ENCODE measurements around the gene SEMA5B. TPM values are rescaled to one million over a fixed set of nuclear protein-coding genes. Genes with fewer than 3 reads are reported as not detected.

SEMA5B gene
- total RNA-seq, 1 donor from 2014 or later = not detected

- DNase-seq = no peak
Observed at GRCh38 chr3:122973893-122974615, 53.5 kb downstream of the SEMA5B start.

GRCh38 chr3:122972141-122972540, 55.4 kb downstream of the SEMA5B start:
- no peak for DNase-seq

GRCh38 chr3:122969585-122970469, 57.7 kb downstream of the SEMA5B start:
- DNase-seq = no peak

- DNase-seq = no peak
Observed at GRCh38 chr3:122967765-122968164, 59.8 kb downstream of the SEMA5B start.

GRCh38 chr3:122967356-122967755, 60.2 kb downstream of the SEMA5B start:
- no peak for DNase-seq

DNA sequence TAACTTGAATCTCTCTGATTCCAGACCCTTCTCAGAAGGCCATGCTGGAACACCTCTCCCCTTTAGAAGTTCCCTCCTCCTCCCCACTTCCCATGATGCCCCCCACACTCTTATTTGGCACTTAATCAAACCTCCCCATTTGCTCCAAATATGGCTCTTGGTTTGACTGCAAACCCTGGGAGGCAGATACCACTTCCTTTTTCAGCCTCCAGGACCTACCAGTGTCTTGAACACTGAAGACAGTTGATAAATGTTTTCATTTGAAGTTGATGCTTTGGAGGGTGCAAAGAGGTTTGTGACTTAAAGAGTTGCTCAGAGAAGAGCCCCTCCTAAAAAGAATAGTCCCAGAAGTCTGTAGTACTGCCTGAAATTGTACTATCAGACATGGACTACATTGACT, 61.5 kb downstream of the SEMA5B start:
- DNase-seq = no peak

GRCh38 chr3:122964811-122965210, 62.8 kb downstream of the SEMA5B start:
- DNase-seq = no peak

DNA sequence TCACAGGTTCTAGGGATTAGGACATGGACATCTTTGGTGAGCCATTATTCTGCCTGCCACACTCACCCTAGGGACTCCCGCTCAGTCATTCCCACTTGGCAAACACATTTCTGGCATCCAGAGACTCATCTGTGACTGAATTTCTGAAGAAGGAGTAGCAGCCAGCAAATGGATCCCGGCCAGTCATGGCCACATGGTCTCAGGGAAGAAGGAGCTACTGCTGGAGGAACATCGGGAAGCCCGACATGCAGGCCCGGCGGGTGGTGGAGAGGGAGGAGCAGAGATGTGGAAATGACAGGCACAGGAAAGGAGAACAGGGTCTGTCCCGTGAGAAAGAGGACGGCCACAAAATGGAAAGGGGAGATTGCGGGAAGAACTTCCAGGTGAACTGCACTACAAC, 65.4 kb downstream of the SEMA5B start:
- no peak for DNase-seq

DNA sequence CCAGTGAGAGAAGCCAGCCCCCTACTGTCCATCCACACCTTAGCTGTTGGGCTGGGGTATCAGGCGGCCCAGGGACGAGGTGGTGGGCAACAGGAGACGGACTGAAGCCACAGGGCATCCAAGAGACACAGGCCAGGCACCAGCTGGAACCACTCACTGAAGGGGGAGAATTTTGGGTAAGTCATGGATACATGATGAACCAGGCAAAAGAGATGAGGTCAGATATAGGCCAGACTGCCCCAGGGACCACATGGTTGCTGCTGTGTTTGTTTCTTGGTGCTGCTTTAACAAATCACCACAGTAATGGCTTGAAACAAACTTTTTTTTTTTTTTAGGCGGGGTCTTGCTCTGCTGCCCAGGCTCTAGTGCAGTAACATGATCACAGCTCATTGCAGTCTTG, 66.4 kb downstream of the SEMA5B start:
- no peak for DNase-seq

DNA sequence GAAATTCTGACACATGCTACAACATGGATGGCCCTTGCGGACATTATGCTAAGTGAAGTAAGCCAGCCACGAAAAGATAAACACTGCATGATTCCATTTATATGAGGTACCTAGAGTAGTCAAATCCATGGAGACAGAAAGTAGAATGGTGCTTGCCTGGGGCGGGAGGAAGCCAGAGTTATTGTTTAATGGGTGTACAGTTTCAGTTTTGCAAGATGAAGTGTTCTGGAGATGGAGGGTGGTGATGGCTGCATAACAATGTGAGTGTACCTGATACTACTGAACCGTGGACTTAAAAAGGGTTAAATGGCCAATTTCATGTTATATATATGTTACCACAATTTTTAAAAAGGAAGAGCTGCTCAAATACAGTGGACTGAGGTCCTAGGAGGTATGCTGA, 66.9 kb downstream of the SEMA5B start:
- no peak for DNase-seq

DNA sequence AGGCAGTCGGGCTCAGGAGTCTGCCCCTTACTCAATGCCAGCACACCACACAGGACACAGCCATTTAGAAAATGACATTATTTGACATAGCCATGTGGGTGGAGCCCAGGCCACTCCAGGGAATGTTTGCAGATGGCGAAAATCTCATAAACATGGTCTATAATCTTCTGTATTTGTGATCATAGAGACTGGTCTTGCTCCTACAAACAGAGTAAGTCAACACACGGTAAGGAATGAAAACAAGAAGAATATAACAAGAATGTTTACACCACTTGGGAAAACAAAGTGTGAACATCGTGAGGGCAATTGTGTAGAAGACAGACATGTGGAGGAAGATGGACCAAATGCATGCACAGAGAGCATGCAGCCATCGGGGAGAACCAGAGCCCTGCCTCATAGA, 68.2 kb downstream of the SEMA5B start:
- DNase-seq = no peak

DNA sequence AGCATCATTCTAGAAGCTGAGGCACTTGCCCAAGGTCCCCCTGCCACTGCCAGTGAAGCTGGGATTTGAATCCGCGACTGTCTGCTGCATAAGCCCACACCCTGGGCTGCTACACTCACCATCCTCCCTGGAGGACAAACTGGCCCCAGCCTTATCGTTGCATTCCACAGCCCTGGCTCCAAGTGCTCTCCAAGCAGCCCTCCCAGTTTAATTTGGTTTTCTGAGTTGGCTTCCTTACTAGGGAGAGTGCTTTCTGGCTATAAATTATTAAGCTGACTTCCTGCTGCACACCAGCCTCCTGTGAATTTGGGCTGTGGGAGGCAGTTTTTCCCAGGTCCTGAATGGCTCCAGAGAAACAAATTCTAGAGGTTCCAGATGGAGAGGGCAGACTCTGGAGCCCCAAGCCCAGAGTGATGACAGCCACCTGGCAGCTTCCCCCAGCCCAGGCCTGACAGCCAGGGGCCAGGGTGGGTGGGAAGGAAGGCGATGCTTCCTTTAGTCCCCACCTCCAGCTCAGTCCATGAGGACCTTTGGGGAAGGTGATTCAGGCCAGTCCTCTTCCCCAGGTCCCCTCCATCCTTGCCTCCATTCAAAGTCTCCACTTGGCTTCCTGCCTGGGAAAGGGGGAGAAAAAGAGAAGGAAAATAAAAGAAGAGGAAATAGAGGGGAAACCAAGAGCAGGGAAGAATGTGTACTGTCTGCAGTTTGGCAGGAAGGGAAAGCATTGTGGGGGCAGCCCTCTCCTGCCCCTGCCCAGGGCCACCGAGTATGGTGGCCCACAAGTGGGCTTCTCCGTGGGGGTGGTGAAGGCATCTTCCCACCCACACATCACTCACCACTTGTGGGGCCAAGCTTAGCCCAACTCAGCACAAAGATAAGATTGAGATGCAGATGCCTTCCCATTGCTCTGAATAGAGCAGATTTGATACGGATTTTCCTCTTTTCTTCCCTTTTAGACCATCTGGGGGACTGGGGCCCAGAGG, 69.6 kb downstream of the SEMA5B start:
- no peak for DNase-seq

DNA sequence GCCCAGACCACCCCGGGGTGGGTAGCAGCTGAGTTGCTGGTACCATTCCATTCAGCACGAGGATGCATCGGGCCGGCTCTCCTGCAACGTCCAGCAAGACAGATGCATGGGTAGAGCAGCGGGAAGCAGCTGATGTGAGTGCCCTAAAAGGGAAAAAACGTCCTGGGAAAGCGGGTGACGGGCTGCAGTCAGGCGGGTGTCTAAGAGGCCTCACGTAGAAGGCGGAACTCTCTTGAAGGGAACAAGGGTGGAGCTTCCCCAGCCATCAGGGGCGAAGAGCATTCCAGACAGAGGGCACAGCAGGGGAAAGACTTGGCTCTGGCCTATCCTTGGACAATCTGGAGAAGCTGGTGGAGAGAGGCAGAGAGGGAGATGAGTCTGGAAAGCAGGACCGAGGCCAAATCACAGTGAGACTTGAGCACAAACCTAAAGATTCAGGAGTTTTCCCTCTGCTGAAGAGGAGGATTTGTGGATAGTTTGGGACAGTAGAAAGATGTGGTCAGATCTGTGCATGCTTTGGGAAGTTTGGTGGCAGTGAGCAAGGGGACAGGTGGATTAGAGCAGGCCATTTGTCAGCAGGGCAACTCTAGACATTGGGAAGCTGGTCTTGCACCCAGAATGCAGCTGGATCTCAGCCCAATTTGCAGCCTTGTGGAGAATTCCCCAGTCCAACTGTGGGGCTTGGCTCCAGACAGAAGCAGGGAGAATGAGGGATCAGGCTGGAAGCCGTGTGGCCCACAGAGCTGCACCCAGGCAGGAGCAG, 70.7 kb downstream of the SEMA5B start:
- no peak for DNase-seq

- DNase-seq = no peak
Observed at GRCh38 chr3:122955916-122956692, 71.5 kb downstream of the SEMA5B start.

- peak; percentile 2 for DNase-seq
Observed at GRCh38 chr3:122952520-122952919, 75.0 kb downstream of the SEMA5B start.

DNA sequence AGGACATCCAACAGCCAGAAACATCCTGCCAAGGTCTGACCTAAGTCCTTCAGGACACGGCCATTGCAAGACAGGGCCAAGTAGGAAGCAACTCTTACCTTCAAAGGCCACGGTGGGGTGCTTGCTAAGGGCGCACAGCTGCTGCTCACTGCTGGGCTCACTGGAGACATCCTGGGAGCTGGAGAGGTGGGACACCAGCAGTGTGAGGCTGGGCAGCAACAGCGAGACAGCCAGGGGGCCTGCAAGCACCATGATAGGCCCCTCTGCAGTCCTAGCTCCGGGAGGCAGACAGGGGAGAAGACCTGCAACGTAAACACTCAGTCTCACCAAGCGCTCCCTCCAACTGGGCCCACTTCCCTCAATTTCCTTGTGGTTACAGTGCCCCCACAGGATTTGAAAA, 79.2 kb downstream of the SEMA5B start:
- no peak for DNase-seq

- peak; percentile 3 for DNase-seq
Observed at GRCh38 chr3:122947738-122948137, 79.8 kb downstream of the SEMA5B start.

- no peak for DNase-seq
Observed at GRCh38 chr3:122947196-122947595, 80.4 kb downstream of the SEMA5B start.

DNA sequence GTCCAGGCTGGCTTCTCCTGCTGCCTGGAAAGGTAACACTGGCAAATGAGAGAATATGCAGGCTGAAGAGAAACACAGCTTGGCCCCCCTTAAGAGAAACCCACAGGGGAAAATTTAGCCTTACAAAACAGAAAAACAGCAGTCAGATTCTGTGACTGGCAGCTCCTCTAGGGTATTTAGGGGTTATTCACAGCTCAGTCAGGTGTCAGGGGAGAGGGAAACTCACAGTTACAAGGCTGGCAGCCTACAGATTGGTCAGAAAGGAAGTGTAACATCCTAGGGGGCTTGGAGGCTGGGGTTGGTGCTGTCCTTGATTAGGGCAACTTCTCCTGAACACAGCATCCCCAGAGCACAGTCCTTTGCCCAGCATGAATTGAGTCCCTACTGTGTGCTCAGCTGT, 81.4 kb downstream of the SEMA5B start:
- no peak for DNase-seq

DNA sequence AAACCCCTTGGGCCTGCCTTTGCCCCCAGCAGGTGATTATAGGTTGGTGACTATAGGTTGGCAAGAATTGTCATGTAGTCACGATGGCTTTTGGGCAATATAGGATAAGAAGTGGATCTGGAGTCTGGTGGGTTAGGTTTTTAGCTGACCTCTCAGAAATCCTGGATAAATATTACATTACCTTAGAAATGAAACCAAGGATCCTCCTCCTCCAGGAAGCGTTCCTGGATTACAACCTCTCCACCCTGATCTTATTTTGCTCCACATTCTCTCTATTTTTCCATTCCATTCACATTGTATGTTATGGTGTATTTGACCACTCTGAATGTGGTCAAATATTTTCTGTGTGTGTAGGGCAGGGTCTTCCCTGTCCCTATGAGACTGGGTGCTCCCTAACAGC, 82.3 kb downstream of the SEMA5B start:
- DNase-seq = no peak

DNA sequence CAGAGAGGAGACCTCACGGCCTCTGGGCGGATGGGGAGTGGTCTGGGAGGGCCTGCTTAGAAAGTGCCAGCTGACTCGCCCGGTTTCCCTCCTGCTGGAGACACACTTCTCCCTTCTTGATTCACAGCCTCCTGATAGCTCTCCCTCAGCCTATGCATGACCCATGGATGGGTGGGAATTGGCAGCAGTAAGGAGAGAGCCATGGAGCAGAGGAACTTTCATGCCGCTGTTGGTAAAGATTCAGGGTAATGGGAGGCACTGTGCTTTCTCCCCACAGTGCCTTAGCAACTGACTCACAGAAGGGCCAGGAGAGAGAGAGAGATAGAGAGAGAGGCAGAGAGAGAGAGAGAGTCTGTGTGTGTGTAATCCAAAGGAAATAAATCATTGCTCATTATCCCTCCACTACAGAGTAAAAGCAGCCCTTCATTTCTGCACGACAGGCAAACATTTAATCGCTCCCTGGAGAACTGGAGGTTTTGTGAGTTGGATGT, 82.8 kb downstream of the SEMA5B start:
- DNase-seq = no peak
